ENCODE data around the gene FBLL1.
A peak's percentile ranks its signal among the peaks of the same experiment; 100 is the strongest.

FBLL1 gene

GRCh38 chr5:168537176-168537575 is 8.1 kb downstream of the FBLL1 start:
- no peak for TF ChIP-seq CTCF (IDR thresholded peaks at IDR 0.05)
- intact Hi-C loops (cut with DNase I; ENCODE audit: low total_unique reads), result no loop called here
- Histone ChIP-seq H3K27ac (no peak overlapping the region), H3K4me1 (no peaks in the 10 kb centered on the region), H3K27me3 (peaks cover 0 to 16% of the 10 kb centered on the region in 2 donors), H3K9me3 (no peaks in the 10 kb centered on the region), H3K36me3 (no peaks in the 10 kb centered on the region), H3K4me3 (no peak overlapping the region)
- DNase-seq, result no peak

GRCh38 chr5:168549554-168549953 is 20.4 kb downstream of the FBLL1 start:
- Histone ChIP-seq H3K27me3 (no peaks in the 10 kb centered on the region), H3K4me1 (peaks cover 0 to 23% (median 0%) of the 10 kb centered on the region in 4 donors), H3K9me3 (no peaks in the 10 kb centered on the region), H3K4me3 (no peak overlapping the region), H3K36me3 (peaks cover 6 to 13% (median 8%) of the 10 kb centered on the region in 3 donors), H3K27ac (no peak overlapping the region)
- intact Hi-C loops (cut with DNase I; ENCODE audit: low total_unique reads), result no loop called here
- DNase-seq, result no peak
- TF ChIP-seq CTCF (IDR thresholded peaks at IDR 0.05), result no peak

GRCh38 chr5:168550656-168551055 is 21.6 kb downstream of the FBLL1 start:
- no peak for TF ChIP-seq CTCF (IDR thresholded peaks at IDR 0.05)

GRCh38 chr5:168552146-168552545 is 23.0 kb downstream of the FBLL1 start:
- Histone ChIP-seq H3K27ac (peak overlapping the region; percentile 48 to 51), H3K4me1 (peaks cover 0 to 23% (median 0%) of the 10 kb centered on the region in 4 donors), H3K9me3 (no peaks in the 10 kb centered on the region), H3K27me3 (no peaks in the 10 kb centered on the region), H3K4me3 (no peak overlapping the region), H3K36me3 (peaks cover 8 to 24% (median 19%) of the 10 kb centered on the region in 3 donors)
- TF ChIP-seq CTCF (IDR thresholded peaks at IDR 0.05), result no peak
- no peak for DNase-seq
- intact Hi-C loops (cut with DNase I; ENCODE audit: low total_unique reads), result no loop called here

More at GRCh38 chr5:168550656-168551055, 21.6 kb downstream of the FBLL1 start:
- intact Hi-C loops (cut with DNase I; ENCODE audit: low total_unique reads), result no loop called here
- peaks cover 0 to 23% (median 0%) of the 10 kb centered on the region in 4 donors for H3K4me1 ChIP-seq
- no peak overlapping the region for H3K4me3 ChIP-seq
- no peaks in the 10 kb centered on the region for H3K27me3 ChIP-seq
- no peak for DNase-seq
- no peak overlapping the region for H3K27ac ChIP-seq
- no peaks in the 10 kb centered on the region for H3K9me3 ChIP-seq
- H3K36me3 ChIP-seq, result peaks cover 6 to 13% (median 12%) of the 10 kb centered on the region in 3 donors

- no peak for TF ChIP-seq CTCF (IDR thresholded peaks at IDR 0.05)
- DNase-seq, result no peak
- Histone ChIP-seq H3K9me3 (no peaks in the 10 kb centered on the region), H3K27me3 (no peaks in the 10 kb centered on the region), H3K4me1 (peaks cover 0 to 23% (median 0%) of the 10 kb centered on the region in 4 donors), H3K27ac (no peak overlapping the region), H3K4me3 (no peak overlapping the region), H3K36me3 (peaks cover 21 to 38% (median 33%) of the 10 kb centered on the region in 3 donors)
- intact Hi-C loops (cut with DNase I; ENCODE audit: low total_unique reads), result no loop called here
Measured at GRCh38 chr5:168553377-168554130, 24.4 kb downstream of the FBLL1 start.
